WTC11 (cell line): ENCODE measurements around the gene BUB1. TPM values are rescaled to one million over a fixed set of nuclear protein-coding genes. Genes with fewer than 3 reads are reported as not detected.

Experiments used
- ATAC-seq: fragments of 200-7000 bp; cut with Tn5 transposase; 2 replicates; pipeline ENCODE4 v1.10.0; 2021; ENCODE audit warnings: mild to moderate bottlenecking, moderate library complexity
- CTCF ChIA-PET: fragments of 300-600 bp; sonication (Branson Sonifier 250); formaldehyde crosslinking; loops from one replicate; lab custom pipeline; 2021; ENCODE audit warnings: antibody characterized with exemption; lab: Charles Lee
- POLR2A ChIA-PET: fragments of 350-600 bp; sonication (Branson Sonifier 250); formaldehyde crosslinking; loops from one replicate; lab custom pipeline; 2021; ENCODE audit warnings: antibody characterized with exemption; lab: Charles Lee
- DNase-seq: peaks from one replicate; pipeline ENCODE4 v3.0.0; 2021; ENCODE audit warnings: low spot score
- H3K27ac Mint-ChIP-seq: 2 replicates; pipeline ENCODE4 v1.8.0; 2021; ENCODE audit warnings: mixed read lengths
- H3K27me3 Mint-ChIP-seq: 2 replicates; pipeline ENCODE4 v1.8.0; 2021; ENCODE audit warnings: low read depth, mild to moderate bottlenecking, moderate library complexity, mixed read lengths
- H3K36me3 Mint-ChIP-seq: 2 replicates; pipeline ENCODE4 v1.8.0; 2021; ENCODE audit warnings: mixed read lengths
- H3K4me1 Mint-ChIP-seq: 2 replicates; pipeline ENCODE4 v1.8.0; 2022; ENCODE audit warnings: mixed read lengths
- H3K4me3 Mint-ChIP-seq: 2 replicates; pipeline ENCODE4 v1.8.0; 2021; ENCODE audit warnings: mild to moderate bottlenecking, moderate library complexity, mixed read lengths
- H3K9me3 Mint-ChIP-seq: 2 replicates; pipeline ENCODE4 v1.8.0; 2021; ENCODE audit warnings: mixed read lengths
- ATF1 ChIP-seq: sonication (generic); formaldehyde crosslinking; IDR thresholded peaks from 2 replicates; pipeline ENCODE4 v1.8.1; 2023; ENCODE audit warnings: mild to moderate bottlenecking, moderate library complexity, missing genetic modification reagents
- CBFB ChIP-seq: sonication (generic); formaldehyde crosslinking; IDR thresholded peaks from 2 replicates; pipeline ENCODE4 v1.8.1; 2022; ENCODE audit warnings: mild to moderate bottlenecking, low read depth, missing genetic modification reagents
- CDX4 ChIP-seq: fragments of 250-450 bp; sonication (Bioruptor Pico); IDR thresholded peaks from 2 replicates; pipeline ENCODE4 v1.9.0; 2021; ENCODE audit warnings: moderate library complexity, mild to moderate bottlenecking, inconsistent platforms, borderline replicate concordance
- E2F5 ChIP-seq: sonication (generic); formaldehyde crosslinking; IDR thresholded peaks from 2 replicates; pipeline ENCODE4 v1.8.1; 2022; ENCODE audit warnings: mild to moderate bottlenecking, moderate library complexity, missing genetic modification reagents
- ELF4 ChIP-seq: sonication (generic); formaldehyde crosslinking; IDR thresholded peaks from 2 replicates; pipeline ENCODE4 v1.8.1; 2022; ENCODE audit warnings: low read depth, mild to moderate bottlenecking, moderate library complexity, missing genetic modification reagents
- ESRRA ChIP-seq: sonication (generic); formaldehyde crosslinking; IDR thresholded peaks from 2 replicates; pipeline ENCODE4 v1.8.1; 2022; ENCODE audit warnings: mild to moderate bottlenecking, missing genetic modification reagents, borderline replicate concordance
- FOXP4 ChIP-seq: sonication (generic); formaldehyde crosslinking; IDR thresholded peaks from 2 replicates; pipeline ENCODE4 v1.8.0; 2022; ENCODE audit warnings: mild to moderate bottlenecking, missing genetic modification reagents
- GABPB1 ChIP-seq: sonication (generic); formaldehyde crosslinking; IDR thresholded peaks from 2 replicates; pipeline ENCODE4 v1.8.1; 2023; ENCODE audit warnings: mild to moderate bottlenecking, missing genetic modification reagents
- GRHL2 ChIP-seq: fragments of 250-450 bp; sonication (Bioruptor Pico); IDR thresholded peaks from 2 replicates; pipeline ENCODE4 v1.8.0; 2022; ENCODE audit warnings: mild to moderate bottlenecking, moderate library complexity; ENCODE audit not compliant: insufficient replicate concordance, severe bottlenecking
- KAT7 ChIP-seq: sonication (generic); formaldehyde crosslinking; IDR thresholded peaks from 2 replicates; pipeline ENCODE4 v1.8.1; 2023; ENCODE audit warnings: missing genetic modification reagents, mild to moderate bottlenecking, borderline replicate concordance
- MAX ChIP-seq: sonication (generic); formaldehyde crosslinking; IDR thresholded peaks from 2 replicates; pipeline ENCODE4 v1.8.0; 2022; ENCODE audit warnings: mild to moderate bottlenecking, missing genetic modification reagents
- MYBL2 ChIP-seq: sonication (generic); formaldehyde crosslinking; IDR thresholded peaks from 2 replicates; pipeline ENCODE4 v1.8.1; 2023; ENCODE audit warnings: mild to moderate bottlenecking, moderate library complexity, missing genetic modification reagents
- NR3C1 ChIP-seq: sonication (generic); formaldehyde crosslinking; conservative IDR thresholded peaks from 2 replicates; pipeline ENCODE4 v1.8.1; 2023; ENCODE audit warnings: low read depth, mild to moderate bottlenecking, missing genetic modification reagents
- OVOL2 ChIP-seq: fragments of 250-450 bp; sonication (Bioruptor Pico); IDR thresholded peaks from 2 replicates; pipeline ENCODE4 v1.9.0; 2021; ENCODE audit warnings: mild to moderate bottlenecking, borderline replicate concordance
- SMAD4 ChIP-seq: sonication (generic); formaldehyde crosslinking; IDR thresholded peaks from 2 replicates; pipeline ENCODE4 v1.8.0; 2022; ENCODE audit warnings: mild to moderate bottlenecking, missing genetic modification reagents
- SP1 ChIP-seq: sonication (generic); formaldehyde crosslinking; conservative IDR thresholded peaks from 2 replicates; pipeline ENCODE4 v1.8.1; 2022; ENCODE audit warnings: missing genetic modification reagents
- ZNF232 ChIP-seq: sonication (generic); formaldehyde crosslinking; IDR thresholded peaks from 2 replicates; pipeline ENCODE4 v1.8.0; 2022; ENCODE audit warnings: mild to moderate bottlenecking, missing genetic modification reagents
- ZNF317 ChIP-seq: sonication (generic); formaldehyde crosslinking; IDR thresholded peaks from 2 replicates; pipeline ENCODE4 v1.8.1; 2023; ENCODE audit warnings: low read depth, mild to moderate bottlenecking, moderate library complexity, missing genetic modification reagents, borderline replicate concordance
- ZNF396 ChIP-seq: fragments of 250-450 bp; sonication (Bioruptor Pico); IDR thresholded peaks from 2 replicates; pipeline ENCODE4 v1.8.0; 2021; ENCODE audit warnings: mild to moderate bottlenecking, moderate library complexity, borderline replicate concordance
- ZNF671 ChIP-seq: fragments of 250-450 bp; sonication (Bioruptor Pico); IDR thresholded peaks from 2 replicates; pipeline ENCODE4 v1.8.0; 2021; ENCODE audit warnings: mild to moderate bottlenecking
- total RNA-seq: library from RNA; stranded (reverse); gene quantifications from 3 replicates; pipeline ENCODE4 v1.2.3, GENCODE V29; 2021
- TF ChIP-seq, protein P1 (sequence below): sonication (generic); formaldehyde crosslinking; IDR thresholded peaks from 2 replicates; pipeline ENCODE4 v1.8.1; 2022; ENCODE audit warnings: low read depth, mild to moderate bottlenecking, moderate library complexity, missing genetic modification reagents, borderline replicate concordance
- TF ChIP-seq, protein P2 (sequence below): fragments of 250-450 bp; sonication (Bioruptor Pico); IDR thresholded peaks from 2 replicates; pipeline ENCODE4 v1.9.0; 2021; ENCODE audit warnings: mild to moderate bottlenecking
- TF ChIP-seq, protein P3 (sequence below): sonication (generic); formaldehyde crosslinking; conservative IDR thresholded peaks from 2 replicates; pipeline ENCODE4 v1.8.1; 2023; ENCODE audit warnings: mild to moderate bottlenecking, low read depth, missing genetic modification reagents, moderate library complexity

The BUB1 gene
- total RNA-seq, 1 experiment from 2014 or later, result 116 TPM

GRCh38 chr2:110682267-110682666 lies 4.4 kb upstream of the BUB1 start:
- peaks cover 30% of the 10 kb centered on the region for H3K36me3 Mint-ChIP-seq
- TF ChIP-seq SP1, result no peak
- no peak for TF ChIP-seq KAT7 (CRISPR knock-in tag)
- TF ChIP-seq ATF1 (CRISPR knock-in tag), result no peak
- no peak for TF ChIP-seq CBFB (CRISPR knock-in tag)
- TF ChIP-seq OVOL2, result no peak
- no peak for TF ChIP-seq MYBL2 (CRISPR knock-in tag)
- no peak for TF ChIP-seq ELF4
- TF ChIP-seq ZNF317, result no peak
- no peak for TF ChIP-seq E2F5 (CRISPR knock-in tag)
- TF ChIP-seq CDX4, result no peak
- no peak for TF ChIP-seq GABPB1
- no peak for TF ChIP-seq NR3C1
- TF ChIP-seq, all 79 proteins: peak for 0

DNA sequence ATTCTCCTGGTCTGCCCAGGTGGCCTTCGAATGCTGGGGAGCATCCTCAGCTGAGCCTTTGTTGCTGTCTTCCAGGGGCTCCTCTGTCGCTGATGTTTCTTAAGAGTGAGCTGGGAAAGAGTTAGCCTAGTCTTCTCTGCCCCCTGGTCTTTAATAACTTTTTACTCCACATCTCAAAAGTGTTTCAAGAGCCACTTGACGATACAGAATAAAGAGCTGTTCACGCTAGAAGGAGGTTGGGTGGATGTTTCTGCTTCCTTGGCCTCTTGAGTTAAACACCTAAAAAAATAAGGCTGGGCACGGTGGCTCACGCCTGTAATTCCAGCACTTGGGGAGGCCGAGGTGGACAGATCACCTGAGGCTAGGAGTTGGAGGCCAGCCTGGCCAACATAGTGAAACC lies 2.8 kb upstream of the BUB1 start:
- ATAC-seq (no peak), DNase-seq (no peak)
- Mint-ChIP-seq H3K4me3 (no peak overlapping the region), H3K36me3 (peaks cover 23% of the 10 kb centered on the region), H3K27ac (no peak overlapping the region), H3K9me3 (peaks cover 19% of the 10 kb centered on the region), H3K27me3 (peaks cover 71% of the 10 kb centered on the region), H3K4me1 (peaks cover 56% of the 10 kb centered on the region)
- TF ChIP-seq GABPB1 (no peak), GRHL2 (no peak), MAX (no peak), ESRRA (no peak), FOXP4 (CRISPR knock-in tag) (no peak), SMAD4 (CRISPR knock-in tag) (no peak), ZNF396 (CRISPR knock-in tag) (no peak), ZNF232 (no peak), ZNF671 (CRISPR knock-in tag) (no peak), CDX4 (no peak)
- TF ChIP-seq, protein P1, sequence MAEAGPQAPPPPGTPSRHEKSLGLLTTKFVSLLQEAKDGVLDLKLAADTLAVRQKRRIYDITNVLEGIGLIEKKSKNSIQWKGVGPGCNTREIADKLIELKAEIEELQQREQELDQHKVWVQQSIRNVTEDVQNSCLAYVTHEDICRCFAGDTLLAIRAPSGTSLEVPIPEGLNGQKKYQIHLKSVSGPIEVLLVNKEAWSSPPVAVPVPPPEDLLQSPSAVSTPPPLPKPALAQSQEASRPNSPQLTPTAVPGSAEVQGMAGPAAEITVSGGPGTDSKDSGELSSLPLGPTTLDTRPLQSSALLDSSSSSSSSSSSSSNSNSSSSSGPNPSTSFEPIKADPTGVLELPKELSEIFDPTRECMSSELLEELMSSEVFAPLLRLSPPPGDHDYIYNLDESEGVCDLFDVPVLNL (CRISPR knock-in tag), result no peak
- TF ChIP-seq, protein P2, sequence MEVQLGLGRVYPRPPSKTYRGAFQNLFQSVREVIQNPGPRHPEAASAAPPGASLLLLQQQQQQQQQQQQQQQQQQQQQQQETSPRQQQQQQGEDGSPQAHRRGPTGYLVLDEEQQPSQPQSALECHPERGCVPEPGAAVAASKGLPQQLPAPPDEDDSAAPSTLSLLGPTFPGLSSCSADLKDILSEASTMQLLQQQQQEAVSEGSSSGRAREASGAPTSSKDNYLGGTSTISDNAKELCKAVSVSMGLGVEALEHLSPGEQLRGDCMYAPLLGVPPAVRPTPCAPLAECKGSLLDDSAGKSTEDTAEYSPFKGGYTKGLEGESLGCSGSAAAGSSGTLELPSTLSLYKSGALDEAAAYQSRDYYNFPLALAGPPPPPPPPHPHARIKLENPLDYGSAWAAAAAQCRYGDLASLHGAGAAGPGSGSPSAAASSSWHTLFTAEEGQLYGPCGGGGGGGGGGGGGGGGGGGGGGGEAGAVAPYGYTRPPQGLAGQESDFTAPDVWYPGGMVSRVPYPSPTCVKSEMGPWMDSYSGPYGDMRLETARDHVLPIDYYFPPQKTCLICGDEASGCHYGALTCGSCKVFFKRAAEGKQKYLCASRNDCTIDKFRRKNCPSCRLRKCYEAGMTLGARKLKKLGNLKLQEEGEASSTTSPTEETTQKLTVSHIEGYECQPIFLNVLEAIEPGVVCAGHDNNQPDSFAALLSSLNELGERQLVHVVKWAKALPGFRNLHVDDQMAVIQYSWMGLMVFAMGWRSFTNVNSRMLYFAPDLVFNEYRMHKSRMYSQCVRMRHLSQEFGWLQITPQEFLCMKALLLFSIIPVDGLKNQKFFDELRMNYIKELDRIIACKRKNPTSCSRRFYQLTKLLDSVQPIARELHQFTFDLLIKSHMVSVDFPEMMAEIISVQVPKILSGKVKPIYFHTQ (CRISPR knock-in tag), result no peak
- TF ChIP-seq, protein P3, sequence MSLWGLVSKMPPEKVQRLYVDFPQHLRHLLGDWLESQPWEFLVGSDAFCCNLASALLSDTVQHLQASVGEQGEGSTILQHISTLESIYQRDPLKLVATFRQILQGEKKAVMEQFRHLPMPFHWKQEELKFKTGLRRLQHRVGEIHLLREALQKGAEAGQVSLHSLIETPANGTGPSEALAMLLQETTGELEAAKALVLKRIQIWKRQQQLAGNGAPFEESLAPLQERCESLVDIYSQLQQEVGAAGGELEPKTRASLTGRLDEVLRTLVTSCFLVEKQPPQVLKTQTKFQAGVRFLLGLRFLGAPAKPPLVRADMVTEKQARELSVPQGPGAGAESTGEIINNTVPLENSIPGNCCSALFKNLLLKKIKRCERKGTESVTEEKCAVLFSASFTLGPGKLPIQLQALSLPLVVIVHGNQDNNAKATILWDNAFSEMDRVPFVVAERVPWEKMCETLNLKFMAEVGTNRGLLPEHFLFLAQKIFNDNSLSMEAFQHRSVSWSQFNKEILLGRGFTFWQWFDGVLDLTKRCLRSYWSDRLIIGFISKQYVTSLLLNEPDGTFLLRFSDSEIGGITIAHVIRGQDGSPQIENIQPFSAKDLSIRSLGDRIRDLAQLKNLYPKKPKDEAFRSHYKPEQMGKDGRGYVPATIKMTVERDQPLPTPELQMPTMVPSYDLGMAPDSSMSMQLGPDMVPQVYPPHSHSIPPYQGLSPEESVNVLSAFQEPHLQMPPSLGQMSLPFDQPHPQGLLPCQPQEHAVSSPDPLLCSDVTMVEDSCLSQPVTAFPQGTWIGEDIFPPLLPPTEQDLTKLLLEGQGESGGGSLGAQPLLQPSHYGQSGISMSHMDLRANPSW (CRISPR knock-in tag), result no peak
- ChIA-PET POLR2A (no interaction called here), CTCF (interaction anchor here (1.0 to 2.2 kb wide), 3 partner anchors 9 to 74 kb away, joined by 5 to 6 read pairs (median 6); partner anchors contain the start of gene ACOXL)

More at GRCh38 chr2:110682267-110682666, 4.4 kb upstream of the BUB1 start:
- Mint-ChIP-seq H3K27ac (no peak overlapping the region), H3K9me3 (peaks cover 27% of the 10 kb centered on the region), H3K4me1 (peaks cover 56% of the 10 kb centered on the region), H3K27me3 (peaks cover 85% of the 10 kb centered on the region), H3K4me3 (no peak overlapping the region)
- ATAC-seq (no peak), DNase-seq (no peak)
- ChIA-PET CTCF (no interaction called here), POLR2A (no interaction called here)
